KG1 (cell line): ENCODE measurements around the gene TNFAIP8L2.
A peak's percentile ranks its signal among the peaks of the same experiment; 100 is the strongest.

Experiments
- DNase-seq: peaks from one replicate; lab custom pipeline; 2025; lab: John Stamatoyannopoulos, UW

Gene TNFAIP8L2

GRCh38 chr1:151156515-151156819 is at the start of gene TNFAIP8L2:
TNFAIP8L2 (plus strand) TSS chr1:151156649; CDS start chr1:151158698, 2,049 bp downstream.
- DNase-seq = peak; percentile 85

DNA sequence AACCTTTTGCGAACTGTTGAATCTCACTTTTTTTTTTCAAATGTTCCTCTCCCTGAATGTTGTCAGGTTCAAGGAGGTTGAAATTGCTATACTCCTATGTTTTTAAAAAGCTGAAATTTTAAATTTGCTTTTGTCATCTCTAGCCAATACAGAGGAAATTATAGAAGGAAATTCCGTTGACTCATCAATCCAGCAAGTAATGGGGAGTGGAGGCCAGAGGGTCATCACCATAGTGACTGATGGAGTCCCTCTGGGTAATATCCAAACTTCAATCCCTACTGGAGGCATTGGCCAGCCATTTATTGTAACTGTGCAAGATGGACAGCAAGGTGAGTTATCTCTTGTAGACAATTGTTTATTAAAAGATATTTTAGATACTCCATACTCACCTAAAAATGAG is 49.6 kb upstream of the TNFAIP8L2 start:
- no peak for DNase-seq

GRCh38 chr1:151108331-151108730 is 48.1 kb upstream of the TNFAIP8L2 start:
- no peak for DNase-seq

GRCh38 chr1:151113877-151114276 is 42.6 kb upstream of the TNFAIP8L2 start:
- no peak for DNase-seq

GRCh38 chr1:151124763-151125403 is 31.6 kb upstream of the TNFAIP8L2 start:
- no peak for DNase-seq

- no peak for DNase-seq
These were observed 27.6 kb upstream of the TNFAIP8L2 start for GRCh38 chr1:151128800-151129199.

- DNase-seq = no peak
These were observed 25.4 kb upstream of the TNFAIP8L2 start for GRCh38 chr1:151130987-151131586.

DNA sequence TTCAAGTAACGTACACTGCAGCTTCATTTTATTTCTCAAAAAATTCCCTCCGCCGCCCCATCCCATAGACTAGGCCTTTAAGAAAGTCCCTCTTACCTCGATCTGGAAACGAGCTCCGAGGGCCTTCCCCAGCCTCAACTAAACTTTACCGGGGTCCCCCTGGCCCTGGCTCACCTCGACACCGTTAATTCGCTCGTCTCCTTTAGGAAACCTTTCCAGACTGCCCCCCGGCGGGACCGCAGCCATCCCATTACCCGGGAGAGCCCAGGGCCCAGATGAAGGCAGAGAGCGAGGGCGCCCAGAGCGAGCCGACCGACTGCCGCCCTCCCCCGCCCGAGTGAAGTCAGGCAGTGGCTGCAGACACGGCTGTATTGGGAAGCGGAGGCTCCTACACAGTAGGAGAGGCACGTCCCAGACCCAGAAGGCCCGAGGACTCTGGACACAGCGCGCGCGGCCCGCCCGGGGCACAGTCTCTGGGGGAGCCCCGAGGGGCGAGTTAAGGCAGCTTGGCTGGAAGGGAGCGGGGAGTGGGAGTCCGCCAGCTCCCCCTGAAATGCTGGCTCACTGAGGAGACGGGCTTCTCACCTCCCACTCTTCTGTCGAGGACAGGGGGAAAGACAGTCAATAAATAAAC is 24.6 kb upstream of the TNFAIP8L2 start:
- no peak for DNase-seq

- no peak for DNase-seq
These were observed 24.0 kb upstream of the TNFAIP8L2 start for GRCh38 chr1:151132335-151133017.

DNA sequence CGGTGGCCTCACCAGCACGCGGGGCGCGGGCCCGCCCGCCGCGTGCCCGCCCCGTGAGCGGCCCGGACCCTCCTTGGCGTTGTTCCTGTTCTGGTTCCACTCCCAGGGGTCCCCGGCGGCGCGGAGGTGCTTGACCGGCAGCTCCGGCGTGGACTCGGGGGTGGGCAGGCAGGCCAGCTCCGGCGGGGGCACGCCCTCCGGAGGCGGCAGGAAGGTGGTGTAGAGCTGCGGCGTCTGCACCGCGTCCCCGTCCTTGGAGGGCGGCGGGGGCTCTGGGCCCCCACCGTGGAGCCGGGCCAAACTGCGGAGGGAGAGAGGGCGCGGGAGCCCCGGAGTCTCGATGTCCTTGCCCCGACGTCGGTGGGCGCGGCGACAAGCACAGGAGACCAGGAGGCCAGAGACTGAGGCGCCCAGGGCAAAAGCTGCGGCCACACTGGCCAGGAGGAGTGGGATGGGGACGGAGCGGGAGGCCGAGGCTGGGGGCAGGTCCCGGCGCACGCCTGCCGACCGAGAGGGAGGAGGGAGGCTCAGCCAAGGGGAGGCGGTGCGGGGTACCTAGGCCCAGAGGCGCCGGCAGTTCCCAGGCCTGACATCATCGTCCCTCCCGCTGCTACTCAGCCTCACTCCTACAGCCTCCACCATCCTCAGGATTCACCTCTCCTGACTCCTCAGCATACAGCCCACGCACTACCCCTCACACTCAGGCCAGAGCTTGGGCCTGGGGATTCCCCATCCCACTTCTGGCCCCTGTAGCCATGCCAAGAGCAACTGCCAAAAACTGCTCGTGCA is 23.2 kb upstream of the TNFAIP8L2 start:
- DNase-seq = no peak

GRCh38 chr1:151134396-151134795 is 22.1 kb upstream of the TNFAIP8L2 start:
- no peak for DNase-seq

DNA sequence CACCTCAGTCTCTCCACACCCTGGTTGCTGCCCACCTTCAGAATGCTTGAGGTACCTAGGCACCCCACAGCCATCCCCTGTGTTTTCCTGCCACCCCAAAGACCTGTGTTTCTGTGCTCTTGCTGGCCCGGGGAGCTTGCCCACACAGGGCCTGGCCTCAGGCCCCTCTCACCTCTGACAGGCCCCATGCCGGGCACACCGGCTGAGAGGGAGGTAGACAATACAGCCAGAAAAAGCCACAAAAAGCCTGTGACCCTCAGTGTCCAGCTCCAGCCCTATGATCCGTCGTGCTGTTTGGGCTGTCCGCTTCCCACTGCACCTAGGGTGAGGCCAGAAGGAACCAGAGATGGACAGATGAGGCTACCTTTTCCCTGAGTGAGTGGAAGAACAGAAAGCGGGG is 21.5 kb upstream of the TNFAIP8L2 start:
- no peak for DNase-seq

- DNase-seq = no peak
These were observed 20.7 kb upstream of the TNFAIP8L2 start for GRCh38 chr1:151135433-151136385.

GRCh38 chr1:151137789-151138188 is 18.7 kb upstream of the TNFAIP8L2 start:
- no peak for DNase-seq

DNA sequence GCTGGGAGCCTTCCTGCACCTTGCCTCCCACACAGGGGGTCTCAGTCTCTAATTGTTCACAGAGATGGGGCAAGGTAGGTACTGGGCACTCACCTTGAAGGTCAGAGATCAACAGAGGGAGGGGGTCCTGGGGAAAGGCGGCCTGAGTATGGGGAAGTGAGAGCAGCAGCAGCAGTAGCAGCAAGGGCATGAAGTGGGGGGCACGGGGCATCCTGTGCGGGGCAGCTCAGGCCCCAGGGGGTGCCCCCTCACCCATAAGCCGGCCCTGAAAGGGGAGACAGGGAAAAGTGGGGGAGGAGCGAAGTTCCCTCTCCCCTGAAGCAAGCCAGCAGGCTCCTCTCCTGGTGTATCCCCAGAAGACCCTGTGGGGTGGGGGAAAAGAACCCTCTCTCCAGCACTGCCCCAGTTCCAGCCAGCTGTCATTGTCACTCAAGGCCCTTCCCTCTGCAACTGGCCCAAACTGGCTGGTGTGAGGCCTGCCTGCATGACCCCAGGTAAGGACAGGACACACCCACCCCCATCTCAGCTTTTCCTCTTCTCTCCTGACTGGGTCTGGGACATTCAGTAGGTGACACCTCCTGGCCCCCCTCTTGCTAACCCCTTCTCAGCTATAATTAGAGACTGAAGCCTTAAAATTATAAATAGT is 13.9 kb upstream of the TNFAIP8L2 start:
- DNase-seq = no peak

GRCh38 chr1:151143057-151143435 is 13.4 kb upstream of the TNFAIP8L2 start:
- no peak for DNase-seq

GRCh38 chr1:151143986-151144385 is 12.5 kb upstream of the TNFAIP8L2 start:
- no peak for DNase-seq

- DNase-seq = no peak
These were observed 11.8 kb upstream of the TNFAIP8L2 start for GRCh38 chr1:151144474-151145303.

DNA sequence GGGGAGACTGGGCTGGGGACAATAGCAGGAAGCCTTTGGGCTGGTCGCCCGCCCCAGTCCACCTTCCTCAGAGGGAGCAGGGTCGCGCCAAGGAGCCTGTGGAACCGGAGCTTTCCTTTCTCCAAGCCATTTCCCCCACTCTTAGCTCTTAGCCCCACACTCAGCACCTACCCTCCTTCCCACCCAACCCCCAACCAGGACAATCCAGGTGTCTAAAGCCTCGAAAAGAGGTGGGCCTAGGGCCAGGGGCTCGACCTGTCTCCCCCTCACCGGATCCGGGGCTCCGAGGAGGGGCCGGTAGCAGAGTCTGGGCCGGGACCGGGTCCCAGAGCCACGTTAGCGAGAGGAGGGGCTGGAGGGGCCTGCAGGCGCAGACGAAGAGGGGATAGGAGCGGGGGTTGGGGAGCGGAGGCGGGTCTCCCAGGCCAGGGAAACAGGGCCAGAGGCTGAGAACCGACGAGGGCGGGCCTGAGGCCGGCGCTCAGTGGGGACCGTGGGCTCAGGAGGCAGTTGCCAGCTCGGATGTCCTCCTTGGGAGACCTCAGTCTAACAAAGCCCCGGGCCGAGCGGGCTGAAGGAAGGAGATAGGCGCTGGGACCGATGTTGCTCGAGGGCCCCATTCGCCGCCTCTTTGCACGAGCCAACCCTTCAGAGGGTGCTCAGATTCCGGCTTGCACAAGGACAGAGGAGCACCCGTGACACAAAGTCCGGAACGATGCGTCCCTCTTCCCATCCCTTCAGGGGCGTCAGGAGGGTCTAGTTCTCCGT is 11.0 kb upstream of the TNFAIP8L2 start:
- no peak for DNase-seq
